Measurements from ENCODE around the gene TPRX1. TPM values are rescaled to one million over a fixed set of nuclear protein-coding genes. Genes with fewer than 3 reads are reported as not detected.
"Not testable (repeated sequence)": the region's sequence is repeated elsewhere in the genome, so short reads cannot be mapped to it uniquely, and the experiment has no call there.

TPRX1 gene
- total RNA-seq, 2 experiments from 2014 or later, result not detected

DNA sequence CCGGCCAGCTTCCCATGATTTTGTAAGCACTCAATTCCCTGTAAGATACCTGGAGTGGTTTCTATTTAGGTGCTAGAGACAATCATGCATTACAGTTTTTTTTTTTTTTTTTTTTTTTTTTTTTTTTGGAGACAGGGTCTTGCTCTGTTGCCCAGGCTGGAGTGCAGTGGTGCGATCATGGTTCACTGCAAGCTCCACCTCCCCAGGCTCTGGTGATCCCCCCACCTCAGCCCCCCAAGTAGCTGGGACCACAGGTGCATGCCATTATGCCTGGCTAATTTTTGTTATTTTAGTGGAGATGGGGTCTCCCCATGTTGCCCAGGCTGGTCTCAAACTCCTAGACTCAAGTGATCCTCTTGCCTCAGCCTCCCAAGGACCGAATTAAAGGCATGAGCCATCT, 39.6 kb downstream of the TPRX1 start:
- H3K4me3 Mint-ChIP-seq; H3K27me3 Mint-ChIP-seq; intact Hi-C loops (cut with micrococcal nuclease); H3K27ac Mint-ChIP-seq; H3K36me3 Mint-ChIP-seq; DNase-seq; POLR2A ChIA-PET; H3K9me3 Mint-ChIP-seq; H3K4me1 Mint-ChIP-seq (ENCODE audit: low read depth): not testable (repeated sequence)
- CTCF ChIA-PET, result interaction anchor here (0.9 to 1.2 kb wide), 2 partner anchors 13 to 25 kb away, joined by 3 to 11 read pairs; no protein-coding TSS in a partner anchor

GRCh38 chr19:47762615-47763308, 41.6 kb downstream of the TPRX1 start:
- H3K27me3 Mint-ChIP-seq, result no peaks in the 10 kb centered on the region
- DNase-seq, result no peak
- no peak overlapping the region for H3K27ac Mint-ChIP-seq
- H3K4me3 Mint-ChIP-seq, result no peak overlapping the region
- no peaks in the 10 kb centered on the region for H3K9me3 Mint-ChIP-seq
- H3K4me1 Mint-ChIP-seq (ENCODE audit: low read depth), result no peaks in the 10 kb centered on the region
- ChIA-PET CTCF (interaction anchor here (0.9 to 1.2 kb wide), 2 partner anchors 11 to 20 kb away, joined by 3 read pairs; no protein-coding TSS in a partner anchor), POLR2A (no interaction called here)
- intact Hi-C loops (cut with micrococcal nuclease), result no loop called here
- peaks cover 8% of the 10 kb centered on the region for H3K36me3 Mint-ChIP-seq

DNA sequence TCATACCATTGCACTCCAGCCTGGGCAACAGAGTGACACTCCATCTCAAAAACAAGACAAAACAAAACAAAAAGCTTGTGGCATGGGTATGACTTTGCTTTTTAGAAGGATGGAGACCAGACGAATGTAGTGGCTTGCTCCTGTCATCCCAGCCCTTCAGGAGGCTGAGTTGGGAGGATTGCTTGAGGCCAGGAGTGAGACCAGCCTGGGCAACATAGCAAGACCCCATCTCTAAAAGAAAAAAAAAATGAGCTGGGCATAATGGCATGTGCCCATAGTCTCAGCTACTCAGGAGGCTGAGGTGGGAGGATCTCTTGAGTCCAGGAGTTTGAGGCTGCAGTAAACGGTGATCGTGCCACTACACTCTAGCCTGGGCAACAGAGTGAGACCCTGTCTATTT, 42.2 kb downstream of the TPRX1 start:
- Mint-ChIP-seq H3K4me3 (no peak overlapping the region), H3K4me1 (ENCODE audit: low read depth) (no peaks in the 10 kb centered on the region), H3K9me3 (no peaks in the 10 kb centered on the region), H3K27me3 (no peaks in the 10 kb centered on the region), H3K27ac (no peak overlapping the region), H3K36me3 (peaks cover 14% of the 10 kb centered on the region)
- ChIA-PET CTCF (interaction anchor here (0.9 to 1.2 kb wide), 2 partner anchors 10 to 19 kb away, joined by 3 read pairs; no protein-coding TSS in a partner anchor), POLR2A (no interaction called here)
- DNase-seq, result no peak
- intact Hi-C loops (cut with micrococcal nuclease), result no loop called here

DNA sequence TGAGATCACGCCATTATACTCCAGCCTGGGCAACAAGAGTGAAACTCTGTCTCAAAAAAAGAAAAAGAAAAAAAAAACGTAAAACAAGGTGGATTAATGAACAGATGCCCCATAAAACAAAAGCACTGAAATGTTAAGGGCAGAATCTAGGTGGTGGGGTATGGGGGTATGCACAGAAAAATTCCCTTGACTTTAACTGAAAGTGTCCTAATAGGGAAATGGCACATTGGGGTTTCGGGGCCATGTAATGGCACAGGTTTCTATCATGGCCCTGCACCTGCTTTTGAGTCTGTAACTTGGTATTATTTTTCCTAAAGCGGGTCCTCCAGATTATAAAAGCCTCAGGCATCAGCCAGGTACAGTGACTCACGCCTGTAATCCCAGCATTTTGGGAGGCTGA, 42.8 kb downstream of the TPRX1 start:
- Mint-ChIP-seq H3K27ac (no peak overlapping the region), H3K9me3 (no peaks in the 10 kb centered on the region), H3K4me3 (no peak overlapping the region), H3K27me3 (no peaks in the 10 kb centered on the region), H3K36me3 (peaks cover 19% of the 10 kb centered on the region), H3K4me1 (ENCODE audit: low read depth) (no peaks in the 10 kb centered on the region)
- POLR2A ChIA-PET, result no interaction called here
- intact Hi-C loops (cut with micrococcal nuclease), result no loop called here
- DNase-seq, result no peak
- CTCF ChIA-PET, result no interaction called here

DNA sequence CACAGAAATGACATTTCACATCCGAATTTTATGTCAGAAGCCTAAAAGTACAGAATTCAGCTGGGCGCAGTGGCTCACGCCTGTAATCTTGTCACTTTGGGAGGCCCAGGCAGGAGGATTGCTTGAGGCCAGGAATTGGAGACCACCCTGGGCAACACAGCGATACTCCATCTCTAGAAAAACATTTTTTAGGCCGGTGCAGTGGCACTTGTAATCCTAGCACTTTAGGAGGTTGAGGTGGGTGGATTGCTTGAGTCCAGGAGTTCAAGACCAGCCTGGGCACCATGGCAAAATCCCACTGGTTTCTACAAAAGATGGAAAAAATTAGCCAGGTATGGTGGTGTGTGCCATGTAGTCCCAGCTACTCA, 43.7 kb downstream of the TPRX1 start:
- Mint-ChIP-seq H3K27me3 (no peaks in the 10 kb centered on the region), H3K27ac (no peak overlapping the region), H3K4me3 (no peak overlapping the region), H3K4me1 (ENCODE audit: low read depth) (no peaks in the 10 kb centered on the region), H3K9me3 (no peaks in the 10 kb centered on the region), H3K36me3 (peaks cover 25% of the 10 kb centered on the region)
- intact Hi-C loops (cut with micrococcal nuclease), result no loop called here
- ChIA-PET POLR2A (no interaction called here), CTCF (no interaction called here)
- DNase-seq, result no peak

DNA sequence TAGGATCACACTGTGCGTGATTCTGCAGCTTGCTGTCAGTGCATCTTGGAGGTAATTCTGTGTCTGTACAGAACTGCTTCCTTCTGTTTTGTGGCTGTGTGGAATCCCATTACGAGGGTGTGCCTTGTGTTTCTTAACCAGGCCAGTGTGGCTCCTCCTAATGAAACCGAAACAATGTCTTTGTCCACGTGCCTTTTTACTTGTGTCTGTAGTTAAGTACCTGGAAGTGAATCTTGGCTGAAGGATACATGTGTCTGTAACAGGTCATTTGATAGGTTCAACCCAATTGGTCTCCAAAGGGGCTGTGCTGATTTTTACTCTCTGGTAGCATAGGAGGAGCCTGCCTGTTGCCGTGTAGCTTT, 45.9 kb downstream of the TPRX1 start:
- intact Hi-C loops (cut with micrococcal nuclease), result no loop called here
- CTCF ChIA-PET, result interaction anchor here (1.1 to 2.5 kb wide), 3 partner anchors 30 to 46 kb away, joined by 4 to 9 read pairs (median 4); no protein-coding TSS in a partner anchor
- Mint-ChIP-seq H3K4me3 (no peak overlapping the region), H3K36me3 (peaks cover 32% of the 10 kb centered on the region), H3K27ac (no peak overlapping the region), H3K4me1 (ENCODE audit: low read depth) (no peaks in the 10 kb centered on the region), H3K27me3 (no peaks in the 10 kb centered on the region), H3K9me3 (no peaks in the 10 kb centered on the region)
- no peak for DNase-seq
- POLR2A ChIA-PET, result interaction anchor here (0.6 kb wide), 2 partner anchors 23 to 319 kb away, joined by 3 to 6 read pairs; no protein-coding TSS in a partner anchor

GRCh38 chr19:47757617-47758442, 46.5 kb downstream of the TPRX1 start:
- DNase-seq, result no peak
- H3K9me3 Mint-ChIP-seq, result no peaks in the 10 kb centered on the region
- intact Hi-C loops (cut with micrococcal nuclease), result no loop called here
- H3K4me1 Mint-ChIP-seq (ENCODE audit: low read depth), result no peaks in the 10 kb centered on the region
- H3K36me3 Mint-ChIP-seq, result peaks cover 38% of the 10 kb centered on the region
- no peak overlapping the region for H3K27ac Mint-ChIP-seq
- H3K27me3 Mint-ChIP-seq, result no peaks in the 10 kb centered on the region
- no peak overlapping the region for H3K4me3 Mint-ChIP-seq
- CTCF ChIA-PET, result interaction anchor here (1.1 to 2.5 kb wide), 3 partner anchors 30 to 46 kb away, joined by 4 to 9 read pairs (median 4); no protein-coding TSS in a partner anchor
- POLR2A ChIA-PET, result interaction anchor here (0.6 kb wide), 2 partner anchors 24 to 318 kb away, joined by 3 to 6 read pairs; no protein-coding TSS in a partner anchor

DNA sequence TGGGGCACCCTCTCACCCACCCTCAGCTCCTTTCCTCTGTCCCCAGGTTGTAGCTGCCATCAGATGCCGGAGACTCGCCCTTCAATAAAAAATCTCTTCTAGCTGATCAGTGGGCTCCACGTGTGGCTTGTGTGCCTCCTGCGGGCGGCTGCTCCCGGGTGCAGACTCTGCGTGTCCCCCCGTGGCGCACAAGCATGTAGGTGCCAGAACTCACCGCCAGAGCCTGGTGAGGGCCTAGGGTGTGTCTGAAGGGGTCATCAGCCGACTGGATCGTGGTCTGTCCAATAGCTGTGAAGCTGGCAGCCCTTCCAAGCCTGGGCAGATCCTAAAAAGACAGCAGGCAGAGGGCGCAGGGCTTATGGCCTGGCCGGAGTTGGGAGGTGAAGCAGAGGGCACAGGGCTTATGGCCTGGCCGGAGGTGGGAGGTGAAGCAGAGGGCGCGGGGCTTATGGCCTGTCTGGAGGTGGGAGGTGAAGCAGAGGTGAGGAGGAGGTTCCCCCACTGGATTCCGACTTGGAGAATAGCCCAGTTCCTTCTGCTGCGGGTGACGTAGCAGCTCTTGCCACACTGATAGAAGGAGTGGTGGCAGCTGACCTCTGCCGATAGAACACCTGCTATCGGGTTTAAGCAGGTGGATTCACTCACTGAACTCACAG, 47.3 kb downstream of the TPRX1 start:
- ChIA-PET CTCF (interaction anchor here (1.1 kb wide), 1 partner anchor 31 kb away, joined by 4 read pairs; no protein-coding TSS in a partner anchor), POLR2A (no interaction called here)
- Mint-ChIP-seq H3K27me3 (no peaks in the 10 kb centered on the region), H3K36me3 (peaks cover 42% of the 10 kb centered on the region), H3K9me3 (no peaks in the 10 kb centered on the region), H3K4me1 (ENCODE audit: low read depth) (no peaks in the 10 kb centered on the region), H3K27ac (no peak overlapping the region), H3K4me3 (no peak overlapping the region)
- intact Hi-C loops (cut with micrococcal nuclease), result no loop called here
- no peak for DNase-seq

- peaks cover 44% of the 10 kb centered on the region for H3K36me3 Mint-ChIP-seq
- H3K4me3 Mint-ChIP-seq, result no peak overlapping the region
- H3K27ac Mint-ChIP-seq, result no peak overlapping the region
- CTCF ChIA-PET, result no interaction called here
- H3K4me1 Mint-ChIP-seq (ENCODE audit: low read depth), result no peaks in the 10 kb centered on the region
- intact Hi-C loops (cut with micrococcal nuclease), result no loop called here
- H3K9me3 Mint-ChIP-seq, result no peaks in the 10 kb centered on the region
- POLR2A ChIA-PET, result no interaction called here
- no peak for DNase-seq
- no peaks in the 10 kb centered on the region for H3K27me3 Mint-ChIP-seq
Observed at GRCh38 chr19:47756627-47756929, 47.8 kb downstream of the TPRX1 start.

GRCh38 chr19:47755762-47756626, 48.4 kb downstream of the TPRX1 start:
- no peaks in the 10 kb centered on the region for H3K9me3 Mint-ChIP-seq
- H3K27me3 Mint-ChIP-seq, result no peaks in the 10 kb centered on the region
- ChIA-PET POLR2A (no interaction called here), CTCF (interaction anchor here (1.1 kb wide), 1 partner anchor 43 kb away, joined by 3 read pairs; no protein-coding TSS in a partner anchor)
- peaks cover 47% of the 10 kb centered on the region for H3K36me3 Mint-ChIP-seq
- DNase-seq, result no peak
- H3K4me1 Mint-ChIP-seq (ENCODE audit: low read depth), result no peaks in the 10 kb centered on the region
- intact Hi-C loops (cut with micrococcal nuclease), result no loop called here
- no peak overlapping the region for H3K4me3 Mint-ChIP-seq
- no peak overlapping the region for H3K27ac Mint-ChIP-seq

DNA sequence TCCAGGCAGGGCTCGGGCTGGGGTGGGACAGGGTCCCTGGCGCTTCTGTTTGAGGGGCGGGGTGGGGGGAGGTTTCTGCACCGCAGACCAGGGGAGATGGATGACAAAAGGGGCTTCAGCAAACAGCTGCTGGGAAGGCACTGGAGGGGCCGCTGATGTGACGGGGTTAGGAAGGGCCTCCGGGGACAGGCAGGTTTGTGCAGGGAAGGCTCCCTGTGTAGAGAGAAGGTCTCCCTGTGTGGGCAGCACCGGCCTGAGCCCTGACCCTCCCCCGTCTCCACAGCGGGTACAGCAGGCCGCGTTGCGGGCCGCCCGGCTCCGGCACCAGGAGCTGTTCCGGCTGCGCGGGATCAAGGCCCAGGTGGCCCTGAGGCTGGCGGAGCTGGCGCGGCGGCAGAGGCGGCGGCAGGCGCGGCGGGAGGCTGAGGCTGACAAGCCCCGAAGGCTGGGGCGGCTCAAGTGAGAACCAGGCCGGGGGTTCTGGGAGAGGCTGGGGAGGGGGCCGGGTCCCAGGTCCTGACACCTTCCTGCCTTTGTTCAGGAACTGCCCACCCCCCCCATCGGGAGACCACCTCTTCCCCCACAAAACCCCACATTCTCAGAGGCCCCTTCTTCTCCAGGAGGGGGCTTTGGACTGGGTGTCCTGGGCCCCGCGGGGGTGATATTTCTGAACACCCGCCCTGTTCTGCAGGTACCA, 49.1 kb downstream of the TPRX1 start:
- Mint-ChIP-seq H3K9me3 (no peaks in the 10 kb centered on the region), H3K27me3 (no peaks in the 10 kb centered on the region), H3K4me1 (ENCODE audit: low read depth) (no peaks in the 10 kb centered on the region), H3K4me3 (no peak overlapping the region), H3K27ac (no peak overlapping the region), H3K36me3 (peaks cover 52% of the 10 kb centered on the region)
- intact Hi-C loops (cut with micrococcal nuclease), result no loop called here
- POLR2A ChIA-PET, result no interaction called here
- CTCF ChIA-PET, result interaction anchor here (1.1 kb wide), 1 partner anchor 42 kb away, joined by 3 read pairs; no protein-coding TSS in a partner anchor
- DNase-seq, result no peak

Measured in activated CD4-positive, alpha-beta memory T cell treated with anti-CD3 and anti-CD28 coated beads for 36 hours (primary cell).